Keratinocyte (primary cell): Measurements from ENCODE around the gene KCTD8.

Experiments
- EZH2 ChIP-seq: IDR thresholded peaks from one replicate; pipeline ENCODE4 v1.6.1; 2012; ENCODE audit warnings: inconsistent platforms, mild to moderate bottlenecking, low read length, moderate library complexity
- TF ChIP-seq, protein P1 (sequence below), 3 experiments: IDR thresholded peaks in 1 of 3; conservative IDR thresholded peaks in 1 of 3; optimal IDR thresholded peaks in 1 of 3; 2 replicates in 2 of 3; 3 replicates in 1 of 3; pipeline versions ENCODE3 to v1.5.1; 2011; ENCODE audit warnings: low read length in 3 of 3, mild to moderate bottlenecking in 3 of 3, moderate library complexity in 2 of 3, control low read depth in 1 of 3, inconsistent platforms in 1 of 3; ENCODE audit not compliant: insufficient read depth in 2 of 3; ENCODE audit errors: extremely low read depth in 1 of 3

DNA sequence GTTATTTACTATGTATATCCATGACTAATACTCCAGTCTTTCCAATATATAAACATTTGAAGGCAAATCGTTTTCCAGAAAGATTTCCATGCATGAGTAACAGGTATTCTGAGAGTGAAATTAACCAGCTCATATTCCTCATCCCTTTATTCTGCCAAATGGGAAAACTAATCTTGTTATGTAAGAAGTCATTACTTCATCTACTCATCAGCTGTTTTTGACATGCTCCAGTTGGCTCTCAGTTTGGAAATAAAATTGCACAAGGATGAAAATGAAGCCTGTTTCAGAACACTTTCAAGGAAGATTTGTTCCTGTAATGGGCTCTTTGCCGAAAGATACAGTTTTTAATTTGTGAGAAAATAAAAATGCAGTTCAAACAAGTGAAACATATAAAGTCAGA, 121.9 kb downstream of the KCTD8 start:
- TF ChIP-seq, protein P1, sequence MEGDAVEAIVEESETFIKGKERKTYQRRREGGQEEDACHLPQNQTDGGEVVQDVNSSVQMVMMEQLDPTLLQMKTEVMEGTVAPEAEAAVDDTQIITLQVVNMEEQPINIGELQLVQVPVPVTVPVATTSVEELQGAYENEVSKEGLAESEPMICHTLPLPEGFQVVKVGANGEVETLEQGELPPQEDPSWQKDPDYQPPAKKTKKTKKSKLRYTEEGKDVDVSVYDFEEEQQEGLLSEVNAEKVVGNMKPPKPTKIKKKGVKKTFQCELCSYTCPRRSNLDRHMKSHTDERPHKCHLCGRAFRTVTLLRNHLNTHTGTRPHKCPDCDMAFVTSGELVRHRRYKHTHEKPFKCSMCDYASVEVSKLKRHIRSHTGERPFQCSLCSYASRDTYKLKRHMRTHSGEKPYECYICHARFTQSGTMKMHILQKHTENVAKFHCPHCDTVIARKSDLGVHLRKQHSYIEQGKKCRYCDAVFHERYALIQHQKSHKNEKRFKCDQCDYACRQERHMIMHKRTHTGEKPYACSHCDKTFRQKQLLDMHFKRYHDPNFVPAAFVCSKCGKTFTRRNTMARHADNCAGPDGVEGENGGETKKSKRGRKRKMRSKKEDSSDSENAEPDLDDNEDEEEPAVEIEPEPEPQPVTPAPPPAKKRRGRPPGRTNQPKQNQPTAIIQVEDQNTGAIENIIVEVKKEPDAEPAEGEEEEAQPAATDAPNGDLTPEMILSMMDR (optimal IDR thresholded peaks at IDR 0.05 in 1 of 3, IDR thresholded peaks at IDR 0.05 in 1 of 3, conservative IDR thresholded peaks at IDR 0.05 in 1 of 3; ENCODE audit: extremely low read depth in 1 of 3, insufficient read depth in 2 of 3, low read length in 3 of 3): no peak
- no peak for TF ChIP-seq EZH2
